ENCODE data around the gene PAX5.

DNA sequence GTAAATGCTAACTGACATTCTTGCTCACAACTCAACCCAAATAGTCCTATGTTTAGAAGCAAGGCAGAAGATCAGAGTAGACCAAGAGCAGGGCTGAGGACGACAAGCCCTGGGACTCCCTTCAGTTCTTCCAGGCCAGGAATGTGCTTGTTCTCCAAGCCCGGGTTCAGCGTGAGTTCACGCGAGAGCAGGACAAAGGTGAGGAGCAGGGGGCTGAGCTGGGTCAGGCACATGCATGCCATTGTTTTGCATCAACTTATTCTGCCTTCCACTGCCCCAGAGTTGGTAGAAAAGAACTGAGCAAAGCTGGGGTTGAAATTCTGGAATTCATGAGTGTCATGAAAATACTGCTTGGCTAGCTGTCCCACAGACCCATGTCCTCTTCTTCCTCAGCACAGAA is 206.5 kb downstream of the PAX5 start:
- TF ChIP-seq U2AF1 (optimal IDR thresholded peaks at IDR 0.05; ENCODE audit: low read depth, low read length) (no peak), ATF7 (IDR thresholded peaks at IDR 0.05) (no peak), ATF7 (CRISPR knock-in tag; IDR thresholded peaks at IDR 0.05) (no peak), ZNF232 (CRISPR knock-in tag; IDR thresholded peaks at IDR 0.05; ENCODE audit: borderline replicate concordance) (no peak)

Data from HepG2 (cell line).